Fibroblast of lung (primary cell): ENCODE data around the gene DUSP8.

Experiments used
- CTCF ChIP-seq, 2 donors: IDR thresholded peaks in 1 of 2; conservative IDR thresholded peaks in 1 of 2; 1 replicate in 1 of 2; 2 replicates in 1 of 2; pipeline ENCODE4 v1.5.1; 2011 to 2012; ENCODE audit warnings: low read length in 2 of 2, control low read depth in 1 of 2, inconsistent platforms in 1 of 2, low read depth in 1 of 2, mild to moderate bottlenecking in 1 of 2
- EZH2 ChIP-seq: IDR thresholded peaks from 2 replicates; pipeline ENCODE4 v1.5.1; 2012; ENCODE audit warnings: low read length, control low read depth, mild to moderate bottlenecking; ENCODE audit errors: missing control alignments

GRCh38 chr11:1509626-1510255 lies 62.3 kb downstream of the DUSP8 start:
- TF ChIP-seq CTCF (conservative IDR thresholded peaks at IDR 0.05 in 1 of 2, IDR thresholded peaks at IDR 0.05 in 1 of 2; ENCODE audit: low read depth in 1 of 2, low read length in 2 of 2) (no peak), EZH2 (no peak)
